H9 (cell line): ENCODE data around the gene TSPAN9. TPM values are rescaled to one million over a fixed set of nuclear protein-coding genes. Genes with fewer than 3 reads are reported as not detected.

Experiments used
- DNase-seq: peaks from one replicate; pipeline ENCODE4 v3.0.0-alpha.2; 2017
- H2AFZ ChIP-seq: one replicate; pipeline ENCODE4 v1.6.1; 2013; ENCODE audit warnings: mild to moderate bottlenecking, low read length, control low read depth, moderate library complexity
- H2AK5ac ChIP-seq: 2 replicates; pipeline ENCODE4 v1.6.1; 2013; ENCODE audit warnings: low read length, control low read depth, mixed read lengths; ENCODE audit not compliant: insufficient read length
- H2BK120ac ChIP-seq: one replicate; pipeline ENCODE4 v1.6.1; 2013; ENCODE audit warnings: low read depth, mild to moderate bottlenecking, low read length, control low read depth, inconsistent platforms; ENCODE audit not compliant: poor library complexity, severe bottlenecking
- H2BK12ac ChIP-seq: 2 replicates; pipeline ENCODE4 v1.6.1; 2013; ENCODE audit warnings: low read length, control low read depth, mixed read lengths, low read depth; ENCODE audit not compliant: insufficient read length
- H2BK15ac ChIP-seq: 2 replicates; pipeline ENCODE4 v1.6.1; 2013; ENCODE audit warnings: low read depth, low read length, control low read depth
- H2BK20ac ChIP-seq: one replicate; pipeline ENCODE4 v1.6.1; 2013; ENCODE audit warnings: low read depth, mild to moderate bottlenecking, low read length, control low read depth, inconsistent platforms; ENCODE audit not compliant: poor library complexity, severe bottlenecking
- H2BK5ac ChIP-seq: 2 replicates; pipeline ENCODE4 v1.6.1; 2013; ENCODE audit warnings: low read length, control low read depth, mixed read lengths; ENCODE audit not compliant: insufficient read length
- H3K14ac ChIP-seq: 2 replicates; pipeline ENCODE4 v1.6.1; 2013; ENCODE audit warnings: low read length, control low read depth; ENCODE audit not compliant: insufficient read depth
- H3K18ac ChIP-seq: 2 replicates; pipeline ENCODE4 v1.6.1; 2013; ENCODE audit warnings: low read depth, mild to moderate bottlenecking, mixed read lengths, low read length, control low read depth; ENCODE audit not compliant: insufficient read length
- H3K23ac ChIP-seq: 2 replicates; pipeline ENCODE4 v1.6.1; 2013; ENCODE audit warnings: low read length, control low read depth, mixed read lengths, low read depth; ENCODE audit not compliant: insufficient read length
- H3K23me2 ChIP-seq: 2 replicates; pipeline ENCODE4 v1.6.1; 2013; ENCODE audit warnings: low read depth, mild to moderate bottlenecking, mixed read lengths, low read length, control low read depth; ENCODE audit not compliant: insufficient read length, poor library complexity, severe bottlenecking
- H3K27ac ChIP-seq: 2 replicates; pipeline ENCODE4 v1.5.1; 2013; ENCODE audit warnings: low read length, control low read depth, mixed read lengths, low read depth; ENCODE audit not compliant: insufficient read length
- H3K27me3 ChIP-seq: 2 replicates; pipeline ENCODE4 v1.6.1; 2013; ENCODE audit warnings: low read length, control low read depth, inconsistent platforms; ENCODE audit not compliant: insufficient read depth
- H3K4ac ChIP-seq: 2 replicates; pipeline ENCODE4 v1.6.1; 2013; ENCODE audit warnings: low read depth, mild to moderate bottlenecking, control low read depth, inconsistent platforms, low read length, moderate library complexity
- H3K4me1 ChIP-seq: 2 replicates; pipeline ENCODE4 v1.6.1; 2013; ENCODE audit warnings: low read length, control low read depth, inconsistent platforms; ENCODE audit not compliant: insufficient read depth
- H3K4me2 ChIP-seq: 2 replicates; pipeline ENCODE4 v1.6.1; 2013; ENCODE audit warnings: low read length, control low read depth, mixed read lengths; ENCODE audit not compliant: insufficient read length, insufficient read depth
- H3K56ac ChIP-seq: 2 replicates; pipeline ENCODE4 v1.6.1; 2013; ENCODE audit warnings: low read depth, mild to moderate bottlenecking, mixed read lengths, low read length, control low read depth; ENCODE audit not compliant: insufficient read length
- H3K79me1 ChIP-seq: 2 replicates; pipeline ENCODE4 v1.6.1; 2013; ENCODE audit warnings: low read depth, mild to moderate bottlenecking, moderate library complexity, low read length, control low read depth, inconsistent platforms; ENCODE audit not compliant: insufficient read depth, poor library complexity, severe bottlenecking
- H3K79me2 ChIP-seq: 2 replicates; pipeline ENCODE4 v1.6.1; 2013; ENCODE audit warnings: low read length, control low read depth, inconsistent platforms; ENCODE audit not compliant: insufficient read depth
- H3K9ac ChIP-seq: 2 replicates; pipeline ENCODE4 v1.6.1; 2013; ENCODE audit warnings: low read length, control low read depth, mixed read lengths; ENCODE audit not compliant: insufficient read length; ENCODE audit errors: extremely low read depth
- H3K9me3 ChIP-seq: one replicate; pipeline ENCODE4 v1.6.1; 2013; ENCODE audit warnings: low read depth, low read length, inconsistent platforms; ENCODE audit not compliant: control insufficient read depth
- H3T11ph ChIP-seq: one replicate; pipeline ENCODE4 v1.6.1; 2013; ENCODE audit warnings: mild to moderate bottlenecking, low read length, control low read depth, inconsistent platforms
- H4K20me1 ChIP-seq: one replicate; pipeline ENCODE4 v1.6.1; 2013; ENCODE audit not compliant: control insufficient read depth, insufficient read length, insufficient read depth
- H4K5ac ChIP-seq: 2 replicates; pipeline ENCODE4 v1.6.1; 2013; ENCODE audit warnings: low read depth, mild to moderate bottlenecking, mixed read lengths, low read length, control low read depth; ENCODE audit not compliant: insufficient read length
- H4K8ac ChIP-seq: replicated peaks from 2 replicates; pipeline ENCODE4 v1.6.1; 2013; ENCODE audit warnings: low read length, control low read depth, mixed read lengths, low read depth; ENCODE audit not compliant: insufficient read length
- H4K91ac ChIP-seq: 2 replicates; pipeline ENCODE4 v1.6.1; 2013; ENCODE audit warnings: low read depth, mild to moderate bottlenecking, moderate library complexity, mixed read lengths, low read length, control low read depth; ENCODE audit not compliant: insufficient read length
- H3K27ac Mint-ChIP-seq, 3 experiments: 2 replicates in 2 of 3; 3 replicates in 1 of 3; pipeline ENCODE4 v1.8.0; 2020 to 2021; ENCODE audit warnings: mixed read lengths in 3 of 3, mild to moderate bottlenecking in 1 of 3, moderate library complexity in 1 of 3
- H3K27me3 Mint-ChIP-seq: 2 replicates; pipeline ENCODE4 v1.8.0; 2021; ENCODE audit warnings: low read depth, mild to moderate bottlenecking, moderate library complexity, mixed read lengths
- H3K36me3 Mint-ChIP-seq, 3 experiments: 2 replicates in 2 of 3; 3 replicates in 1 of 3; pipeline ENCODE4 v1.8.0; 2020 to 2021; ENCODE audit warnings: low read depth in 3 of 3, mixed read lengths in 3 of 3; ENCODE audit not compliant: insufficient read depth in 1 of 3
- H3K4me1 Mint-ChIP-seq, 2 experiments: 2 replicates each; pipeline ENCODE4 v1.8.0; 2020; ENCODE audit warnings: mixed read lengths in 2 of 2
- H3K4me3 Mint-ChIP-seq, 2 experiments: 2 replicates in 1 of 2; 3 replicates in 1 of 2; pipeline ENCODE4 v1.8.0; 2020 to 2021; ENCODE audit warnings: mild to moderate bottlenecking in 2 of 2, mixed read lengths in 2 of 2, moderate library complexity in 1 of 2
- H3K9me3 Mint-ChIP-seq, 2 experiments: 2 replicates in 1 of 2; 3 replicates in 1 of 2; pipeline ENCODE4 v1.8.0; 2020; ENCODE audit warnings: mild to moderate bottlenecking in 2 of 2, mixed read lengths in 2 of 2, moderate library complexity in 1 of 2
- WGBS: extraction: QIAGEN DNeasy Blood & Tissue Kit; methylation state at CpG from one replicate; pipeline ENCODE4 v1.1.7; 2013; ENCODE audit warnings: missing lambda C conversion rate, low lambda C conversion rate, mixed read lengths; ENCODE audit not compliant: insufficient read length; ENCODE audit errors: extremely low coverage; 5-methylcytosine and 5-hydroxymethylcytosine counted together
- total RNA-seq: library from RNA; stranded (reverse); gene quantifications from 2 replicates; pipeline ENCODE4 v1.2.1, GENCODE V29; 2021
- TF ChIP-seq, protein P1 (sequence below): fragments of 200-600 bp; sonication (generic); conservative IDR thresholded peaks from 3 replicates; pipeline ENCODE4 v1.8.0; 2021; ENCODE audit warnings: antibody characterized with exemption, mild to moderate bottlenecking

Gene TSPAN9
- total RNA-seq, 1 experiment from 2014 or later, result 19.0 TPM

GRCh38 chr12:3184485-3184884 lies 107.3 kb downstream of the TSPAN9 start:
- no peak overlapping the region for H3T11ph ChIP-seq
- H2BK12ac ChIP-seq, result no peak overlapping the region
- H3K18ac ChIP-seq, result no peak overlapping the region
- DNase-seq, result no peak
- Mint-ChIP-seq H3K27me3 (peaks cover 2% of the 10 kb centered on the region), H3K27ac (no peak overlapping the region), H3K9me3 (no peaks in the 10 kb centered on the region), H3K4me1 (peaks cover 28 to 40% of the 10 kb centered on the region in 2 experiments), H3K36me3 (no peaks in the 10 kb centered on the region), H3K4me3 (no peak overlapping the region)
- H3K4me2 ChIP-seq, result no peak overlapping the region
- no peaks in the 10 kb centered on the region for H3K27me3 ChIP-seq
- H4K8ac ChIP-seq, result no peak overlapping the region
- no peak overlapping the region for H3K9ac ChIP-seq
- no peak overlapping the region for H2BK15ac ChIP-seq
- H3K79me1 ChIP-seq, result no peaks in the 10 kb centered on the region
- no peaks in the 10 kb centered on the region for H3K23me2 ChIP-seq
- H3K14ac ChIP-seq, result no peak overlapping the region
- H3K4me1 ChIP-seq, result 0 out of 2 replicates have a peak, but pooled peaks cover 3% of the 10 kb centered on the region
- no peaks in the 10 kb centered on the region for H3K79me2 ChIP-seq
- no peak overlapping the region for H2BK20ac ChIP-seq
- no peak overlapping the region for H2AFZ ChIP-seq
- no peak overlapping the region for H3K27ac ChIP-seq
- H4K20me1 ChIP-seq, result no peaks in the 10 kb centered on the region
- no peak overlapping the region for H3K23ac ChIP-seq
- no peak overlapping the region for H4K91ac ChIP-seq
- WGBS, result no CpG with 5 or more reads among the region's 12 CpGs
- H2BK5ac ChIP-seq, result no peak overlapping the region
- no peak overlapping the region for H4K5ac ChIP-seq
- no peaks in the 10 kb centered on the region for H3K9me3 ChIP-seq
- H3K56ac ChIP-seq, result no peak overlapping the region
- H2AK5ac ChIP-seq, result no peak overlapping the region
- TF ChIP-seq, protein P1, sequence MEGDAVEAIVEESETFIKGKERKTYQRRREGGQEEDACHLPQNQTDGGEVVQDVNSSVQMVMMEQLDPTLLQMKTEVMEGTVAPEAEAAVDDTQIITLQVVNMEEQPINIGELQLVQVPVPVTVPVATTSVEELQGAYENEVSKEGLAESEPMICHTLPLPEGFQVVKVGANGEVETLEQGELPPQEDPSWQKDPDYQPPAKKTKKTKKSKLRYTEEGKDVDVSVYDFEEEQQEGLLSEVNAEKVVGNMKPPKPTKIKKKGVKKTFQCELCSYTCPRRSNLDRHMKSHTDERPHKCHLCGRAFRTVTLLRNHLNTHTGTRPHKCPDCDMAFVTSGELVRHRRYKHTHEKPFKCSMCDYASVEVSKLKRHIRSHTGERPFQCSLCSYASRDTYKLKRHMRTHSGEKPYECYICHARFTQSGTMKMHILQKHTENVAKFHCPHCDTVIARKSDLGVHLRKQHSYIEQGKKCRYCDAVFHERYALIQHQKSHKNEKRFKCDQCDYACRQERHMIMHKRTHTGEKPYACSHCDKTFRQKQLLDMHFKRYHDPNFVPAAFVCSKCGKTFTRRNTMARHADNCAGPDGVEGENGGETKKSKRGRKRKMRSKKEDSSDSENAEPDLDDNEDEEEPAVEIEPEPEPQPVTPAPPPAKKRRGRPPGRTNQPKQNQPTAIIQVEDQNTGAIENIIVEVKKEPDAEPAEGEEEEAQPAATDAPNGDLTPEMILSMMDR, result no peak
- no peak overlapping the region for H2BK120ac ChIP-seq
- H3K4ac ChIP-seq, result no peak overlapping the region
